Vagina (tissue), 2 donors: ENCODE measurements around the gene DNASE1.

Experiments
- CTCF ChIP-seq, 3 experiments: fragments of 450-650 bp in 2 of 3; fragments of 200-600 bp in 1 of 3; sonication (generic) in 1 of 3; IDR thresholded peaks; one replicate each; pipeline ENCODE4 v1.5.1; 2017 to 2019; ENCODE audit warnings: antibody characterized with exemption in 3 of 3, mild to moderate bottlenecking in 2 of 3, moderate library complexity in 2 of 3
- POLR2A ChIP-seq, 2 donors: fragments of 450-650 bp; IDR thresholded peaks; one replicate each; pipeline ENCODE4 v1.6.1; 2017; ENCODE audit warnings: antibody characterized with exemption in 2 of 2, mild to moderate bottlenecking in 2 of 2, moderate library complexity in 2 of 2
- POLR2AphosphoS5 ChIP-seq, 2 donors: sonication (generic); formaldehyde crosslinking; IDR thresholded peaks; one replicate each; pipeline ENCODE4 v1.9.0; 2017; ENCODE audit warnings: antibody characterized with exemption in 2 of 2, mild to moderate bottlenecking in 2 of 2, low read depth in 1 of 2; ENCODE audit not compliant: insufficient read depth in 1 of 2

DNA sequence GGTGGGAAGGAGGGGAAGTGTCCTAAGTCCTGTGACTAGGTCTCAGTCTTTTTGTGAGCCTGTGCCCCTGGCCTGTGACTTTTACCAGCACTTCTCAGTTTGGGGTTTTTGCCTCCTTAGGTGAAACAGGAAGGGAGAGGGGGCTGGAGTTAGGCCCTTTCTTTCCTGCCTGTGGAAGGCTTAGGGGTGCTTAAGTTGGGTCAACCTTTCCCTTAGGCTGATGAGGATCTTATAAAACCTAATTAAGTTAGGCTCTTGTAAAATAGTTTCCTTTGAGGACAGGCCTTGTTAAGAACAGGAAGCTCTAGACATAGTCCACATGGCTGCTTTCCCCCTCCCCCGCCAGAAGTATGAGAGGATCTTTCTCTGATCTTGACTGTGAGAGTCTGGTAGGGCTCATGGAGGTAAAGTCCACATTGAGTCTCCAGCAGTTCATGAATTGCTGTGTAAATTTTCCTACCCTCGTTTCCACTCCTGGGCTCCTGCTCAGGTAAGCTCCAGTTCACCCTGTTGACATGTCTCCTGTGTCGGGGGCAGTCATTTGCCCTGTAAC lies 17.0 kb upstream of the DNASE1 start:
- no peak for TF ChIP-seq CTCF (IDR thresholded peaks at IDR 0.05)
- TF ChIP-seq POLR2A (IDR thresholded peaks at IDR 0.05) = no peak
- TF ChIP-seq POLR2AphosphoS5 (IDR thresholded peaks at IDR 0.05; ENCODE audit: insufficient read depth in 1 of 2, low read depth in 1 of 2) = no peak
